GM12801 (cell line): Measurements from ENCODE around the gene TOM1.

Experiments used
- TF ChIP-seq, protein P1 (sequence below): IDR thresholded peaks from one replicate; pipeline ENCODE4 v1.5.1; 2011; ENCODE audit warnings: control low read depth; ENCODE audit not compliant: insufficient read length; ENCODE audit errors: extremely low read depth

TOM1 gene

GRCh38 chr22:35380537-35381423, 81.1 kb downstream of the TOM1 start, which contains the start of gene HMOX1:
Gene HMOX1 (plus strand): TSS chr22:35381096. CDS start chr22:35381174, 78 bp downstream.
- TF ChIP-seq, protein P1, sequence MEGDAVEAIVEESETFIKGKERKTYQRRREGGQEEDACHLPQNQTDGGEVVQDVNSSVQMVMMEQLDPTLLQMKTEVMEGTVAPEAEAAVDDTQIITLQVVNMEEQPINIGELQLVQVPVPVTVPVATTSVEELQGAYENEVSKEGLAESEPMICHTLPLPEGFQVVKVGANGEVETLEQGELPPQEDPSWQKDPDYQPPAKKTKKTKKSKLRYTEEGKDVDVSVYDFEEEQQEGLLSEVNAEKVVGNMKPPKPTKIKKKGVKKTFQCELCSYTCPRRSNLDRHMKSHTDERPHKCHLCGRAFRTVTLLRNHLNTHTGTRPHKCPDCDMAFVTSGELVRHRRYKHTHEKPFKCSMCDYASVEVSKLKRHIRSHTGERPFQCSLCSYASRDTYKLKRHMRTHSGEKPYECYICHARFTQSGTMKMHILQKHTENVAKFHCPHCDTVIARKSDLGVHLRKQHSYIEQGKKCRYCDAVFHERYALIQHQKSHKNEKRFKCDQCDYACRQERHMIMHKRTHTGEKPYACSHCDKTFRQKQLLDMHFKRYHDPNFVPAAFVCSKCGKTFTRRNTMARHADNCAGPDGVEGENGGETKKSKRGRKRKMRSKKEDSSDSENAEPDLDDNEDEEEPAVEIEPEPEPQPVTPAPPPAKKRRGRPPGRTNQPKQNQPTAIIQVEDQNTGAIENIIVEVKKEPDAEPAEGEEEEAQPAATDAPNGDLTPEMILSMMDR, result no peak

DNA sequence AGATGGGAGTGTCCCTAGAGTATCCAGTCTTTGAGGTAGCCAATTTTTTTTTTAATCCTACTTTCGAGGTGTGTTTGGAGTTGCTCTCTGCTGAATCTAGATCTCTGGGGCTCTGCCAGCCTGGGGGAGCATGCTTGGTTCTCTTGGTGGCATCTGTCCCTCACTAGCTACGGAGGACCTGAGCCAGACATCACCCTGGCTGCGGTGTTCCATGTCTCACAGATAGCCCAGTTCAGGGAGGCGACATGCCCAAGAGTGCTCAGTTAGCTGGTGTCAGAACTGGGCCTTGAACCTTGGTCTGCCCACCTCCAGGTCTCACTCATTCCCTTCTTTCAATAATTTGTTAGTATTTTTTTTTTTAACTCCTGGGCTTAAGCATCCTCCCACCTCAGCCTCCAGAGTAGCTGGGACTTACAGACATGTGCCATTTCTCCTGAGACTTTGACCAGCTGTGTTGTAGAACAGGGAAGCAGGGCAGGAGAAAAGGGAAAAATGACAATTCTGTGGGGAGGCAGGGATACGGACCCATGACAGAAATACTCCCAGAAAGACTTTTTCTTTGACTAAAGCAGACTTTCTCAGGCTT, 81.8 kb downstream of the TOM1 start:
- TF ChIP-seq, protein P1, result no peak

- TF ChIP-seq, protein P1, result no peak
Measured at GRCh38 chr22:35383679-35384071, 84.0 kb downstream of the TOM1 start.

- TF ChIP-seq, protein P1, result no peak
Measured at GRCh38 chr22:35384527-35384926, 84.8 kb downstream of the TOM1 start.

GRCh38 chr22:35384975-35385588, 85.4 kb downstream of the TOM1 start:
- TF ChIP-seq, protein P1, result no peak

DNA sequence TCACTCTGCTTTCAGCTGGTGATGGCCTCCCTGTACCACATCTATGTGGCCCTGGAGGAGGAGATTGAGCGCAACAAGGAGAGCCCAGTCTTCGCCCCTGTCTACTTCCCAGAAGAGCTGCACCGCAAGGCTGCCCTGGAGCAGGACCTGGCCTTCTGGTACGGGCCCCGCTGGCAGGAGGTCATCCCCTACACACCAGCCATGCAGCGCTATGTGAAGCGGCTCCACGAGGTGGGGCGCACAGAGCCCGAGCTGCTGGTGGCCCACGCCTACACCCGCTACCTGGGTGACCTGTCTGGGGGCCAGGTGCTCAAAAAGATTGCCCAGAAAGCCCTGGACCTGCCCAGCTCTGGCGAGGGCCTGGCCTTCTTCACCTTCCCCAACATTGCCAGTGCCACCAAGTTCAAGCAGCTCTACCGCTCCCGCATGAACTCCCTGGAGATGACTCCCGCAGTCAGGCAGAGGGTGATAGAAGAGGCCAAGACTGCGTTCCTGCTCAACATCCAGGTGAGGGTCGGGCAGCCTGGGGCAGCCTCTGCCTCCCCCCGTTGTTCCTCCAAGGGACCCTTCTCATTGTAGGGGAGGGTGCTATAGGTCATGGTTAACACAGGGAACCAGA, 87.1 kb downstream of the TOM1 start:
- TF ChIP-seq, protein P1, result no peak

DNA sequence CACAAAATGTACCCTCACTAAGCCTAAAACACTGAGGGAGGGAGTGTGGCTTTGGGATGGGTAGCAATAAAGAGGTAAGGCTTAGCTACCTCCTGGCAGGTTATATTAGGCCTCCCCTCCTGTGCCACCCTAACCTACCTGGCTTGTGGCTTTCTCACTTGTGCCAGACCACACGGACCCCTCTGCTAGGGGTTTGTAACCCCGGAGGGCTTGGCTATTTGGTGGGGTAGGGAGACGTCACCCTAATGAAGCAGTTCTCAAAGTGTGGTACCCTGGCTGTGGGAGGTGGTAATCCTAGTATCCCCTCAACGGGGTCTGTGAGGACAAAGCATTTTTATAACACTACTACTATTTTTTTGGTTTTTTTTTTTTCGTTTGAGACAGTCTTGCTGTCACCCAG, 91.2 kb downstream of the TOM1 start:
- TF ChIP-seq, protein P1, result no peak
